ENCODE measurements around the gene CASZ1.

CASZ1 gene

DNA sequence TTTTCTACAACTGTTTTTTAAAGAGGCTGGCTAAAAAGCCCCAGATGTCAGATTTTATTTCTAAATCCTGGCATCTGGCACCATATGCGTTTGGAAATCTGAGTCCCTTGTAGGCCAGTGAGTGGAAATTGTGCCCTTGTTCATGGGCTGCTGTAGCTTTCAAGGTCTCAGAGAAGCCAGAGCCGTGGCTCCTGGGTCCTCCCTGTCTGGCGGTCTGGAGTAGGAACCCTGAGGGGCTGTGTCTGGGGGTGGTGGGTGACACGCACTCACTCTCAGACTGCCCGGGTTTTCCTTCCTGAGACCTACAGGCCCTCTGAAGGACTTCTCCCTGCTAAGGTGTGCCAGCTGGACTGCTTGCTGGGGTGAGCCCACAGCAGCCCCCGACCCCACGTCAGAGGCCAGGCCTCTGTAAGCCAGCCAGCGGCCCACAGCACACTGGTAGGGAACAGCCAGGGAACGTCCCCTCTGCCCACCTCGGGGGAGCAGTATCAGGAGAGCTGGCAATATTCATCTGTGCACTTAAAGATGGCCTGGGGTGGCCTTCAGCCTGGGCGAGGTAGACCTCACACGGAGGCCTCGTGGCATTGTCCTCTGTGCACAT lies 170.2 kb downstream of the CASZ1 start:
- no peak overlapping the region for H2AFZ ChIP-seq (ENCODE audit: low read depth, low read length)
- H3K4me1 ChIP-seq (ENCODE audit: insufficient read depth, low read length), result no peaks in the 10 kb centered on the region
- peaks cover 22% of the 10 kb centered on the region for H3K36me3 ChIP-seq (ENCODE audit: insufficient read depth, low read length)
- H3K79me2 ChIP-seq (ENCODE audit: insufficient read depth, low read length), result no peaks in the 10 kb centered on the region
- H3K27ac ChIP-seq (ENCODE audit: low read length), result no peak overlapping the region
- no peak overlapping the region for H3K9ac ChIP-seq (ENCODE audit: low read depth, low read length)
- no peaks in the 10 kb centered on the region; the same call in 1 of the 2 replicates for H4K20me1 ChIP-seq (ENCODE audit: insufficient read depth, low read length)
- H3K27me3 ChIP-seq (ENCODE audit: insufficient read depth, low read length, poor library complexity), result no peaks in the 10 kb centered on the region
- H3K4me3 ChIP-seq (ENCODE audit: low read depth in 1 of 2, low read length in 2 of 2), result no peak overlapping the region
- DNase-seq (no peak), ATAC-seq (ENCODE audit: insufficient read depth, low read depth) (no peak)
- TF ChIP-seq EZH2 (IDR thresholded peaks at IDR 0.05; ENCODE audit: borderline replicate concordance, low read depth, low read length, severe bottlenecking), result no peak
- TF ChIP-seq, protein P1, sequence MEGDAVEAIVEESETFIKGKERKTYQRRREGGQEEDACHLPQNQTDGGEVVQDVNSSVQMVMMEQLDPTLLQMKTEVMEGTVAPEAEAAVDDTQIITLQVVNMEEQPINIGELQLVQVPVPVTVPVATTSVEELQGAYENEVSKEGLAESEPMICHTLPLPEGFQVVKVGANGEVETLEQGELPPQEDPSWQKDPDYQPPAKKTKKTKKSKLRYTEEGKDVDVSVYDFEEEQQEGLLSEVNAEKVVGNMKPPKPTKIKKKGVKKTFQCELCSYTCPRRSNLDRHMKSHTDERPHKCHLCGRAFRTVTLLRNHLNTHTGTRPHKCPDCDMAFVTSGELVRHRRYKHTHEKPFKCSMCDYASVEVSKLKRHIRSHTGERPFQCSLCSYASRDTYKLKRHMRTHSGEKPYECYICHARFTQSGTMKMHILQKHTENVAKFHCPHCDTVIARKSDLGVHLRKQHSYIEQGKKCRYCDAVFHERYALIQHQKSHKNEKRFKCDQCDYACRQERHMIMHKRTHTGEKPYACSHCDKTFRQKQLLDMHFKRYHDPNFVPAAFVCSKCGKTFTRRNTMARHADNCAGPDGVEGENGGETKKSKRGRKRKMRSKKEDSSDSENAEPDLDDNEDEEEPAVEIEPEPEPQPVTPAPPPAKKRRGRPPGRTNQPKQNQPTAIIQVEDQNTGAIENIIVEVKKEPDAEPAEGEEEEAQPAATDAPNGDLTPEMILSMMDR (IDR thresholded peaks at IDR 0.05; ENCODE audit: borderline replicate concordance, extremely low read depth, low read length, poor library complexity, severe bottlenecking), result no peak
- no peaks in the 10 kb centered on the region for H3K9me3 ChIP-seq (ENCODE audit: insufficient read depth, low read length, severe bottlenecking)
- H3K4me2 ChIP-seq (ENCODE audit: insufficient read depth, low read length), result no peak overlapping the region

DNA sequence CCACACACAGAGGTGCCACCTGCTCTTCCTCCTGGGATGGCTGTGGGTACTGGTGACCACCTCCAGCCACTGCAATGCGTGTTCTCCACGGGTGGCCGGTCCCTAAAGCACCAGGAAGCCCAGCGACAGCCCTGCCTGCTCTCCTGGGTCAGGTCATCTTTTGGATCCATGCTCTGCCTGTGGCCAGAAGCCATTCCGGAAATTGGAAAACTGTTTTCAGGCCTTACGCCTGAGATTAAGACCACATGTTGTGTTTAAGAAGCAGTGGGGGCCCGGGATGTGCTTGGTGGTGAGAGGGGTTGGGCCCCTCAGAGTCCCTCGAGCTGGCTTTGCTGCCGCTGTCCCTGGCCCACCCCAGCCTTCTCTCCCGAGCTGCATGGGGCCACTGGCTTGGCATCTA lies 170.9 kb downstream of the CASZ1 start:
- no peaks in the 10 kb centered on the region for H3K4me1 ChIP-seq (ENCODE audit: insufficient read depth, low read length)
- H3K4me3 ChIP-seq (ENCODE audit: low read depth in 1 of 2, low read length in 2 of 2), result no peak overlapping the region
- H3K79me2 ChIP-seq (ENCODE audit: insufficient read depth, low read length), result no peaks in the 10 kb centered on the region
- TF ChIP-seq EZH2 (IDR thresholded peaks at IDR 0.05; ENCODE audit: borderline replicate concordance, low read depth, low read length, severe bottlenecking), result no peak
- TF ChIP-seq, protein P1 (IDR thresholded peaks at IDR 0.05; ENCODE audit: borderline replicate concordance, extremely low read depth, low read length, poor library complexity, severe bottlenecking), result no peak
- no peak overlapping the region for H2AFZ ChIP-seq (ENCODE audit: low read depth, low read length)
- no peak overlapping the region for H3K9ac ChIP-seq (ENCODE audit: low read depth, low read length)
- no peak for DNase-seq
- H3K36me3 ChIP-seq (ENCODE audit: insufficient read depth, low read length), result peaks cover 19% of the 10 kb centered on the region
- H3K4me2 ChIP-seq (ENCODE audit: insufficient read depth, low read length), result no peak overlapping the region
- ATAC-seq (ENCODE audit: insufficient read depth, low read depth), result no peak
- no peaks in the 10 kb centered on the region; the same call in 1 of the 2 replicates for H4K20me1 ChIP-seq (ENCODE audit: insufficient read depth, low read length)
- H3K27me3 ChIP-seq (ENCODE audit: insufficient read depth, low read length, poor library complexity), result no peaks in the 10 kb centered on the region
- no peaks in the 10 kb centered on the region for H3K9me3 ChIP-seq (ENCODE audit: insufficient read depth, low read length, severe bottlenecking)
- H3K27ac ChIP-seq (ENCODE audit: low read length), result no peak overlapping the region

DNA sequence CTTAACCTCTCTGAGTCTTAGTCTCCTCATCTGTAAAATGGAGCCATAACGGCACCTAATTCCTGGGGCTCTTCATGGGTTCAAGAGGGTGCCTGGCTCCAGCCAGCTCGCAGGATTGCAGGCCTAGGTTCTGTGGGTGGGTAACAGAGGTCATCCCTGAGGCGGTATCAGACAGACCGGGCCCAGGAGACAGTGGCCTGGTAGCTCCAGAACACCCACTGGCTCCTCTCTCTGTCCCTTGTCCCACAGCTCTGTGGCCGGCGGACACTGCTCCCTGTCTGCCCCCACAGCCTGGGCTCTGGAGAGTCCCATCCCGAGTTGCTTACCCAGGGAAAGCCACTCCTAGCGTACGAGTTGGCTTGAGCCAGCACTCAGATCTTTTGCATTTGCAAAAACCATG lies 171.4 kb downstream of the CASZ1 start:
- H3K4me1 ChIP-seq (ENCODE audit: insufficient read depth, low read length), result no peaks in the 10 kb centered on the region
- no peak overlapping the region for H3K9ac ChIP-seq (ENCODE audit: low read depth, low read length)
- TF ChIP-seq, protein P1 (IDR thresholded peaks at IDR 0.05; ENCODE audit: borderline replicate concordance, extremely low read depth, low read length, poor library complexity, severe bottlenecking), result no peak
- no peak for TF ChIP-seq EZH2 (IDR thresholded peaks at IDR 0.05; ENCODE audit: borderline replicate concordance, low read depth, low read length, severe bottlenecking)
- no peaks in the 10 kb centered on the region for H3K79me2 ChIP-seq (ENCODE audit: insufficient read depth, low read length)
- no peak overlapping the region for H3K27ac ChIP-seq (ENCODE audit: low read length)
- peaks cover 19% of the 10 kb centered on the region for H3K36me3 ChIP-seq (ENCODE audit: insufficient read depth, low read length)
- ATAC-seq (ENCODE audit: insufficient read depth, low read depth) (no peak), DNase-seq (no peak)
- no peaks in the 10 kb centered on the region; the same call in 1 of the 2 replicates for H4K20me1 ChIP-seq (ENCODE audit: insufficient read depth, low read length)
- H3K4me2 ChIP-seq (ENCODE audit: insufficient read depth, low read length), result no peak overlapping the region
- no peak overlapping the region for H2AFZ ChIP-seq (ENCODE audit: low read depth, low read length)
- no peak overlapping the region for H3K4me3 ChIP-seq (ENCODE audit: low read depth in 1 of 2, low read length in 2 of 2)
- no peaks in the 10 kb centered on the region for H3K27me3 ChIP-seq (ENCODE audit: insufficient read depth, low read length, poor library complexity)
- H3K9me3 ChIP-seq (ENCODE audit: insufficient read depth, low read length, severe bottlenecking), result no peaks in the 10 kb centered on the region

Measured in DND-41 (cell line).